Activated effector memory CD4-positive, alpha-beta T cell treated with anti-CD3 and anti-CD28 coated beads, Interleukin-2, amount 50 U/mL, for 16 hours (primary cell): ENCODE results near the gene IFNK.

Experiments
- DNase-seq: peaks from one replicate; pipeline ENCODE4 v3.0.0-alpha.2; 2020

IFNK gene

GRCh38 chr9:27514551-27514950 lies 9.5 kb upstream of the IFNK start:
- no peak for DNase-seq

DNA sequence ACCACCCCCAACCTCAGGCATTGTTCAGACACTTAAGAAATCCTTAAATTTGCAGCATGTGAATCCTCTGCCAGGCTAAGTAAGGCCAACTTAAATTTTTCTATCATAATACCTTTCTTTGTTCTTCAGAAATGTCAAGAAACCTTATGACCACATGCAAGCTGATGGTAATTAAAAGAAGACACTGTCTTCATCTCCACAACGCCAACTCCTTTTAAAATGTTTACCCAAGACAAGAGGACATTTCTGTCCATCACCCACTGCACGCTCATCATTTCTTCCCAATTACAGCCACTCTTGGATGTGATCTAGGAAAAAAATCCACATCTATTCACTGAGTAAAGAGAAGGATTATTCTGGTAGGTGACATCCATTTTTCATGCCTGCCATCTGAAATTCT lies 6.1 kb upstream of the IFNK start:
- no peak for DNase-seq

- DNase-seq: no peak
These were observed 5.3 kb upstream of the IFNK start for GRCh38 chr9:27518809-27519208.

DNA sequence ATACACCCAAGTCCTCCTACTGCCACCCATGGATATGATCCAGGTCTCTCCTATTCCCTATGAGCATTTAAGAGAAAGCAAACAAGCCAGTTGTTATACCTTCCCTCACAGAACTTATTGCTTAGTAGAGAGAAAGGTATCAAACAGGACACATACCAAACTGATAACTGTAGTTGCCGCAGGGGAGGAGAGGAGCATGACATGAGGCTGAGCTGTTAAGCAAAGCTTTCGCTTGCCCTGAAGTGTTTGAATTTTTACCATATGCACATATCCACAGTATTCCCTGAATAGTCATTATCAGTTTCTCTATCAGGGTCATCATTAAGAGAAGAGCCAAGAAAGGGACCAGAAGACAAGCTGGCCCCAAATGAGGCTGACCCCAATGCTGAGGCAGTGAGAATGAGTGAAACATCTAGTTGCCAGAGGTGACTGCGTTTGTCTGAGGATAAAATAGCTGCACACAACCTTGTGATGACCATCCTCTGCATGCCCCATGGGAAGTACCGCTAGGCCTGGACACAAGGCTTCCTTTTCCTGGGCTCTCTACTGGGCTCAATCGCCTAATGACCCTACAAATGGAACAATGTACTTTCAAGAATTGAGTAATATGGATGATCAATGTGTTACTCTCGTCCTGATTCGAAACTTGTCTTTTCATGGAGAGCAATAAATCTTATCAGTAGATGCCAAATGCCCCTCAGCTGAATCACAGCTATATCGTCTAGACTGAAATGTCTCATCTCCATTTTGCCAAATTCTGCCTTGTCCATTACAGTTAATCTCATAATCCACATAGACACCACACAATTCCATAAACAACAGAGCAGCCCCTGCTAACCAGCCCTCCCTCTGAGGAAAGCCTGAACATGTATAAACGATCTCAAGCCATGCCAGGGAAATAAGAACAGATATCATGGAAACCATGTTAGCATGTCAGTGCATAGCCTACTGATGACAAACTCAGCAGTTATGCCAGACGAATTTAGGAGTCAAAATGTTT lies 4.3 kb upstream of the IFNK start:
- DNase-seq: no peak

DNA sequence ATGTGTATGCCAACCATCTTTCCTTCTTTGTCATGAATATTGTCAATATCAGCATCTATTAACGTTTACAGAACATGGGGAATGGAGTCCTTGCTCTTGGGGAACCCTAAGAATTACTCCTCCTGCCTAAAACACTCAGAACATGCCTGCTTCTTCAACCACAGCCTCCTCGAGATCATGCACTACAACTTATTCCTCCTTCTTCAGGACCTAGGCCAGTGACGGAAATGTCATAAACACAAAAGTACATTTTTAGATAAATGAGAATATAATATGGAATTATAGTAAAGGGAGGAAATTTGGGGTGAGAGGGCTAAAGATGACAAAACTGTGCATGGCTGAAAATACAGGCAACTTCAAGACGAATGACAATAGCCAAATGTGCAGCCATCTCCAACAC lies 3.1 kb upstream of the IFNK start:
- DNase-seq: no peak

DNA sequence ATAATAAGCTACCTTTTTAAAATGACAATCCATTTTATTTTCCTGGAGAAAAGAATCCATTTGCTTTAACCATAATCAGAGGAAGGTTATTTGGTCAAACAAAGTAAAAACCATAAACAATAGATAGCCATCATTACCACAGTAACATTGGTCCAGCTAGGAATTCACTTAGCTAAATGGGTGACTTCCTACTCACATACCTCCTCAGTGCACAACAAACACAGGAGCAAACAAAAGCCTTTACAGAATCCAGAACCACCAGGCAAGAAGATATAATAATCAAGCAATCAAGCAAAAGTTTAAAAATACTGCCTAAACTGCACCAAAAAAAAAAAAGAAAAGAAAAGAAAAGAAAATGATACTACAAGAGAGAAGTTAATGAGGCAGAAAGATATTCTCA lies 949 bp upstream of the IFNK start:
- no peak for DNase-seq

DNA sequence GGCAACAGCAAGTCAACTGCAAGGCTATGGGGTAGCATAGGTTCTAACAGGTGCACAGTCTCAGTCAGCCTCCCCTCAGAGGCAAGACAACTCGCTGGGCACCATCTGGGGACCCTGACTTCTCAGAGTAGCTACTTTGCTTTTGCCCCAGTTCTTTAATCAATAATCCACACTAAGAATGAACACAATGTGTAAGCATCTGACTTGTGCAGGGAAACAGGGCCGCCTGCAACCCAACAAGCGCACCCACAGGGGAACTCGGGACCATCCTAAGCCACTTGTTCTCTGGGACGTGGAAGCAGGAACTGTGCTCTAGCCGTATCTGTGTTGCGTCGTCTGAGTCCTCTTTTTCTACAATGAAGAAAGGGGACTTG lies 3.6 kb downstream of the IFNK start:
- no peak for DNase-seq

DNA sequence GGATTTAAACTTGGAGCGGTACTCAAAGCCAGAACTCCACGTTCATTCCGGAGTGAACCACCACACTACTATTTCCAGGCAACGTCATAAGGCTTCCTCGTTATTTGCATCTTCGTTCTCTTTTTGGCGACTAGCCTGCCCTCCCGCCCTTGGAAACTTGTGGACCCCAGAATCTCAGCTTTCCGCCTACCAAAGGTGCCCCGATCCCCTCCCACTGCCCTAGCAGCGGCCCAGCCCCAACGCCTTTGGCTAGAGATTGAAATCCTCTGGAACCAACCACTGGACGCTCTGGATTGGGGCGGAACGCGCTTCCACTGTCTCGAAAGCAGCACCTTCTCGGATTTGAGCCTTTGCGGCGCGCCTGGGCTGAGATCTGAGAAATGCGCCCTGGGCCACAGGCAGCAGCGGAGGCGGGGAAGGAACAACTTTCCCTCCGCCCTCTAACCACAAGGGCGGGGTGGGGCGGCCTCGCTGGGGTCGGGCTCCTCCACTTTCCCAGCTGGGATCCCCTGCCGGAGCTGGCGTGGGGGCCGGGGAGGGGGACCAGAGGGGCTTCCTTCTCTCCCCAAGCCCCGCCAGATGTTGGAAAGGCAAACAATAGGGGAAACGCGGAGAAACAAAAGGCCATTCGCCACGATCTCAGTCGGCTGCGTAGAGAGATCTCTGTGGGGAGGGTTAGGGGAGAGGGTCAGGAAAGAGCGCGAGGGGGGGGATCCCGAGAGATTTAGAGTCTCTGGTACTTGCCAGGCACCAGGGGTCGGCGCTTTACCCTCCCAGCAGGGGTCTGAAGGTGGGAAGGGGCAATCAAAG lies 4.2 kb downstream of the IFNK start:
- DNase-seq: peak; percentile 81

DNA sequence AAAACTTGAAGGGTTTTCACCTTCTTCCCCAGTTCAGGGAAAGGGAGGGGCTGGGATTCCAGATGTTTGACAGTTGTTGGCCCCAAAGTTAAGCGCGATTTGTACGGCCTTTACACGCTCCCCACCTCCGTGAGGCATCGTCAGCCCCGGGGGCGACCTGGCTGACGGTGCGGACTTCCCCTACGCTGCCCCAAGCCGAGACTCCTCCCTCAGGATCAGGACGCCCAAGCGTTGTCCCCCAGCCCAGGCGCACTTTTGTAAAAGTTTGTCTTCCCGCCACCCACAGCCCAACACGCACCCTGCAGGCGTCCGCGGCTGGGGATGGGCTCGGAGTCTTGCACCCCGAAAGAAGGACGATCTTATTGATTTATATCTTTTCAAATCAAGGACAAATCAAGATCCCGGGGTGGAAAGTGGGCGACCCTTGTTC lies 4.8 kb downstream of the IFNK start:
- peak; percentile 79 for DNase-seq

DNA sequence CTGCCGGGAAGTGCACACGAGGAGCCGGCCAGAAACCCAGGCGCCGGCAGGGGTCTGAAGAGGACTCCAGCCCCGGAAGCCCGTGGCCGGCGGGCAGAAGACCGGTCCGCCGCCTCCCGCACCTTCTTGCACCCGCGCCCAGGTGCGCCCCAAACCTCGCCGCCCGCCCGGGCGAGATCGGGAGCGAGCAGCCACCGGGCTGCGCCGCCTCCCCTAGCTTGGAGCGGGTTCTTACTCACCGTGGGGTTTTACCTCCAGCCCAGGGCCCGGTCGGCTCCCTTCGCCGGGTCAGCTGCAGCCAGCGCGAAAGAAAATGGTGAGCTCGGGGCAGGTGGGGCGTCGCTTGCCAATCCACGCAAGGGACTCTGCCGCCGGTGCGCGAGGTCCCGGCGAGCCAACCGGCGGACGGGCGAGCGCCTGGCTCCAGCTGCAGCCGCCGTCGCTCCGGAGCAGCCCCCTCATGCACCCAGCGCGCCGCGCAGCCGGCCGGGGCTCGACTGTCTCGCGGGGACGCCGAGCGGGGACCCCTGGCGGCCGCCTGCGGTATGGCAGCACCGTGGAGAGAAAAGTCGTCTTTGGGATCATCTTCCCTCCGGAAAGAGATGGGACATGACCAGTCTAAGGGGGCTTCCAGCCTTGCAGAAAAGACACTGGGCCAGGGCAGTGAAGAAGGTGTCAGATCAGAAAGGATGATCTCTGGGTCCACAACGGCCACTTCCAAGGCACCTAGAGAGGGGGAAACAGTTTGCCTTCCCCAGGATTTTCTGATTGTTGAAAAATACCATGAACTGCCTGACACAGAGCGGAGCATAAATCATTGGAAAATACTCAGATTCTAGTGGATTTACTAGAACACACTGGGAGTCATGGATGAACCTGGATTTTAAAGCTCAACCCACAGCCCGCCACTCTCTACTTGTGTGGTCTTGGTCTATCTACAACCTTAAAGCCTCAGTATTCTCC lies 5.5 kb downstream of the IFNK start, which contains the start of gene MOB3B:
MOB3B (minus strand) TSS at position 499 of the 963 bp plus-strand sequence. CDS start 74,264 bp downstream, outside the sequence.
- DNase-seq: peak; percentile 91

DNA sequence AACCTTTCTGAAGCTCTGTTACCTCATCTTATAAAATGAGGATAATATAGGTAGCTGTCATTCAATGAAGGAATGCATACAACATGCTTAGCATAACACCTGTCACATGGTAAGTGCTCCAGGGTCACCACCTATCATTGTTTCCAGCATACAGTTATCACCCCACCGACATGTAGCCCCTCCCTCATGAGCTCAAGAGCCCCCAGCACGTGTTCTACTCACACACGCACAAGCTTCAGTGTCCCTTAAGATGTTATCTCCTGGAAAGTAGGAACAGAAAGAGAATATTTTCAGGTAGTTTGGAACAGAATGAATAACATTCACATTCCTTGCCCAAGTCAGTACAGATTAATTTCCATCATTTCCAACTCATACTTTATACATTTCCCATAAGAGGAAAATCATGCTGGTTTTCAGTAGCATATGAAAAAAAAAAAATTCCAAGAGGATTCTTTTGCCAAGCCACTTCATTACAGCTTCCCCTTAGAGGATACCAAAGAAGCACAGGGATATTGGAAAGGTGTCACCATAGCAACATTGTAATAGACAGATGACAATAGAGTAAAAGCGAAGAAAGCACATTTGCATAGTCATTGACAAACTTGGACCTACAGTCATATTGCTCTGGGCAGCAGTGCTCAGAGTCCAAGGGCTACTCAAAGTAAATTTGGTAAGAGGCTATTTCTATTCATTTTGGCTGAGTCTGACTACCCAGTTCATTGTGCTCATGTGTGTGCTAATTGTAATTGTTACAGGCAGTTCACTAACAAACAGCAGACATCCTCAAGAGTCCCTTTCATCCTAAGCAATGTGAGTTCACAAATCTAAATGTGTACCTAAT lies 7.0 kb downstream of the IFNK start:
- no peak for DNase-seq

- DNase-seq: no peak
These were observed 8.0 kb downstream of the IFNK start for GRCh38 chr9:27532046-27532445.

GRCh38 chr9:27533311-27533710 lies 9.2 kb downstream of the IFNK start:
- DNase-seq: no peak

DNA sequence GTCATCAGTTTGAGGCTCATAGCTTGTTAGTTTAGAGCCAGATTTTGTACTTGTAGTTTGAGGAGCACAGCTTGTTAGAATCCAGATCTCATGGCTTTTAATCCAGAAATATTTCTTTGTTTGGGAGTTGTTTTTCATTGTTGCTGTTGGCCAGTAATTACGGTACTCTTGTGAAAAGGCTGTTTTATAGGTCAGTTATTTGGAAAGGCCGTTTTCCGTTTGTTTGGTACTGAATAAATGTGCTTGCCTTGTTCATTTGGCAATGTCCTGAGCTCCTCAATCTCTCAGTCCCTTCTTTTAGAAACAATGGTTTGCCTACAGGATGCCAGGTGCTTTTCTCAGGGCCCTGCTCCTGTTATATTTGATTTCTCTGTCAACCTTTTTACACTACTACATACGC lies 10.0 kb downstream of the IFNK start:
- DNase-seq: no peak

- DNase-seq: no peak
These were observed 10.6 kb downstream of the IFNK start for GRCh38 chr9:27534658-27535209.

DNA sequence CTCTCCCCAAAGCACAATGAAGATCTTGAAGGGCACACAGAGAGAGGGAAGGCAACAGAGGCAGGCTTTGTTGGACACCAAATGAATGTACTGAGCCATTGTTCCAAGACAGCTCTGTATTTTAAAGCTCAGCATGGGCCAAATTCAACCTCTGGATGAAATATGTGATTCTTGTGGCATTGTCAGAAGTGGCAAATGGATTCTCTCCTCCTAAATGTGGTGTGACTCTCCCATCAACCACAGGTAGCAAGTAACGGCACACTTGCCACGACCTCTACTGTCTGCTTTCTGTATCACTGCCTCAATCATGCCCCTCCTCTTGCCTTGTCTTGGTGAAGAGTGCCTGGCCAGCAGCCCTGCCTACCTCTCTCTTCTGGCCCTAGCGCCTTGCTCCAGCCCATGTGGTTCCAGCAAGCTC lies 11.6 kb downstream of the IFNK start:
- no peak for DNase-seq

DNA sequence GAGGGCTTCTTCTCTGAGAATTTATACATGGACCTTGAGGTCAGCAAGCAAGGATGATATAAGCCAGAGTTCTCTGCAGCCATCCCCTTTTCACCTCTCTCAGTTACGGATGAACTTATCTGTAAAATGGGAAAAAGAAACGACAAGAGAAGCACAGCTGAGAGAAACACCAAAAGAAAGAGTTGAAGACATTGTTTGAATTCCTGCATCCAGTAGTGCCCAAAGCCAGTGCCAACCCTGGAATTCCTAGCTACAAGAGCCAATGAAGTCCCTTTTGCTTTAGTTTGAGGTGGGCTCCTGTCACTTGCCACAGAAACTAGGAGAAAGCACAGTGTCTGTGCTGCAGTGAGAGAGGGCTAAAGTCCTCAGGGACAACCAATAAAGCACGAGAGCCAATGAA lies 12.1 kb downstream of the IFNK start:
- DNase-seq: no peak

DNA sequence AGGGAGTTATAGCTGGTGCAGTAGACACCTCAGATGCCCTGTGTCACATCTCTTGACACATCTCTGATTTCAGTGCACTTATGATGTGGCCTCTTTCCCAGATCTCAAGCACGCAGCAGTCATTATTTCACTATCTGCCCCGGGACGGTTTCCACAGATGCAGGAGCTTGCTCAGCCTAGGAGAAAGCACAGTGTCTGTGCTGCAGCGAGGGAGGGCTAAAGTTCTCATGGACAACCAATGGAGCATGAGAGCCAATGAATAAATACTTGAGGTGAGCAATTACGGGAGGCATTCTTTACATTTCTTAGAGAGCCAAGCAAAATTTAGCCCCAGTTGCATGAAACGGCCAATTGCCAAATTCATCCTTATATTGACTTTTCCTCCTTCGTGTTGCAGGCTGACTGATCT lies 12.9 kb downstream of the IFNK start:
- no peak for DNase-seq

DNA sequence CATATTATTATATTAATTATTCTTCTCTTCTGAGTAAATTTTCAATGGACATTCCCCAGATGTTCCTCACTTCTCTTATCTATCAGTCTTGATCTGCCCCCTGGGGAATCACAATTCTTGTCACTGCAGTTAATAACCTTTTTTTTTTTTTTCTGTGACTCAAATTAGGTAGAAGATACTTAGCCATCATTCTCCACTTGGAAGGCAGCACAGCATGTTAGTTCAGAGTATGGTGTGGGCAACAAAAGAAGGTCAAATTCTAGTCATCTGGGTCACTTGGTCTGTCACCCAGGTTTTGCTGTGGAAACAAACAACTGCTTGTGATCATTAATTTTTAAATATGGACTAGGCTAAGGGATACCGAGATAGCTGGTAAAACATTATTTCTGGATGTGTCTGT lies 13.7 kb downstream of the IFNK start:
- DNase-seq: no peak

DNA sequence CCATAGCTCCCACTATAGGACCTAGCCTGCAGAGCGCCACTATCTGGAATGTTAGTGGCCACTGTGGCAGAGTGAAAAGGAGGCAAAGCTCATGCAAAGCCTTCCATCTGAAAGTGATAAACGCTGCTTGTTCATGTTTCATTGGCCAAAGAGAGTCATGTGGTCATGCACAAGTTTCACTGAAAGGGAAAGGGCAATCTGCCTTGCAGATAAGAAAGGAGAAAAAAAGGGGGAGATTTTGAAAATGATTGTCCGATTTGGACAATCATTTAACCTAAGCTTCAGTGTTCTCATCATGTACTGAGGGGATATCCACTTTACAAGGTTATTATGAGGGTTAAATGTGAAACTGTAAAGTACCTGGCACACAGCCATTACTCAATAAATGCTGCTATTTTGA lies 14.6 kb downstream of the IFNK start:
- no peak for DNase-seq
